Colonic mucosa (tissue), 4 donors: ENCODE measurements around the gene UBL7. TPM values are rescaled to one million over a fixed set of nuclear protein-coding genes. Genes with fewer than 3 reads are reported as not detected.

Source experiments
- DNase-seq: peaks from one replicate; pipeline ENCODE4 v3.0.0-alpha.2; 2020
- H3K27ac ChIP-seq: fragments of 200-600 bp; one replicate; pipeline ENCODE4 v1.8.0; 2021
- H3K27me3 ChIP-seq: fragments of 200-600 bp; one replicate; pipeline ENCODE4 v1.8.0; 2021
- H3K36me3 ChIP-seq: fragments of 200-600 bp; one replicate; pipeline ENCODE4 v1.8.0; 2021
- H3K4me1 ChIP-seq: fragments of 200-600 bp; one replicate; pipeline ENCODE4 v1.8.0; 2021; ENCODE audit warnings: mild to moderate bottlenecking
- H3K4me3 ChIP-seq: fragments of 200-600 bp; one replicate; pipeline ENCODE4 v1.8.0; 2021
- H3K9ac ChIP-seq, 2 donors: one replicate each; pipeline ENCODE4 v1.7.0; 2013; ENCODE audit warnings: control low read depth in 2 of 2, low read depth in 2 of 2, low read length in 2 of 2
- H3K9me3 ChIP-seq: fragments of 200-600 bp; one replicate; pipeline ENCODE4 v1.8.0; 2021
- intact Hi-C: fragments of 100-400 bp; cut with DNase I; formaldehyde crosslinking; loops from one replicate; pipeline ENCODE4 v1.14.1; 2022
- microRNA-seq: library from miRNA; unstranded; fragments of <30 nt; microRNA quantifications from one replicate; pipeline ENCODE4, GENCODE V29; 2019
- total RNA-seq, 2 donors: library from RNA; stranded (reverse); fragmentation: NEBNext Ultra II Directional in 1 of 2; extraction: Animal tissue kit (Norgen Biotek cat#: 25700) in 1 of 2; gene quantifications; one replicate each; pipeline ENCODE4 v1.2.1, GENCODE V29; 2021
- TF ChIP-seq, protein P1 (sequence below): fragments of 200-600 bp; IDR thresholded peaks from one replicate; pipeline ENCODE4 v1.8.0; 2022; ENCODE audit warnings: antibody characterized with exemption, mild to moderate bottlenecking
- donor health status: healthy.
- donor health status: DM: no; HTN: no; CAD: no.
- donor health status: DM: no; HTN: no; CAD: no.

Gene UBL7
- total RNA-seq, 2 donors from 2014 or later: 32.2 to 43.8 TPM

DNA sequence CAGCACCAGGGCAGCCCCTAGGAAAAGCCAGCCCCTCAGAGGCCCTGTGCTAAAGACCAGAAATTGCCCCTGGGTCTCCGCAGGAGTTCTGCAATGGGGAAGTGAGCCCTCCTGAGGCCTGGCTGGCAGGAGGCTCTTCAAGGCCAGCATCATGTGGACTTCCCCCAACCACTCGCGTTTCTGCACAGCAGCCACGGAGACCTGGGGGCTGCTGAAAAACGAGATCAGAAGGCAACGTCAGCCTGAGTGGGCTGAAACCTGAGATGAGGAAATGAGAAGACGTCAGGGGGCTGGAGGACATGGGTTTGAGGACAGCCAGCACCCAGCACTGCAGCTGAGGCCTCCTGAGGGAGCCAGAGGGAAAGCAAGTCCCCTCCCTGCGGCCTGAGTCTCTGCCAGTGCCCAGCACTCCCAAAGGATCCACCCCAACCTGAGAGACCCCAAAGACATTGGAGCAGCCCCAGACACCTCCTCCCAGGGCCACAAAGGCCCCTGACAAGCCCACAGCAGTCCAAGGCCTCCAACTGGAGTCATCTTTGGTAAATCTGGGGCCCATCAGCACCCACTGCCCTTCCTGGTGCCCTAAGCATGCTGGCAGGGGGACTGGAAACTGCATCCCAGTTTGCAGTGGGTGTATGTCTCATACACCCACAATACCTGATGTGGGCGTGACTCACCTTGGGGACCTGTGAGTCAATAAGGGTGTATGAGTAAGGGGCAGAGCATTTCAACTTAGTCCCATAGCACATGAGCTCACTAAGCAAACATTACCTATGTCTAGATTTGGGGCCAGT lies 64.3 kb downstream of the UBL7 start:
- TF ChIP-seq, protein P1, sequence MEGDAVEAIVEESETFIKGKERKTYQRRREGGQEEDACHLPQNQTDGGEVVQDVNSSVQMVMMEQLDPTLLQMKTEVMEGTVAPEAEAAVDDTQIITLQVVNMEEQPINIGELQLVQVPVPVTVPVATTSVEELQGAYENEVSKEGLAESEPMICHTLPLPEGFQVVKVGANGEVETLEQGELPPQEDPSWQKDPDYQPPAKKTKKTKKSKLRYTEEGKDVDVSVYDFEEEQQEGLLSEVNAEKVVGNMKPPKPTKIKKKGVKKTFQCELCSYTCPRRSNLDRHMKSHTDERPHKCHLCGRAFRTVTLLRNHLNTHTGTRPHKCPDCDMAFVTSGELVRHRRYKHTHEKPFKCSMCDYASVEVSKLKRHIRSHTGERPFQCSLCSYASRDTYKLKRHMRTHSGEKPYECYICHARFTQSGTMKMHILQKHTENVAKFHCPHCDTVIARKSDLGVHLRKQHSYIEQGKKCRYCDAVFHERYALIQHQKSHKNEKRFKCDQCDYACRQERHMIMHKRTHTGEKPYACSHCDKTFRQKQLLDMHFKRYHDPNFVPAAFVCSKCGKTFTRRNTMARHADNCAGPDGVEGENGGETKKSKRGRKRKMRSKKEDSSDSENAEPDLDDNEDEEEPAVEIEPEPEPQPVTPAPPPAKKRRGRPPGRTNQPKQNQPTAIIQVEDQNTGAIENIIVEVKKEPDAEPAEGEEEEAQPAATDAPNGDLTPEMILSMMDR: no peak
- Histone ChIP-seq H3K4me1 (no peaks in the 10 kb centered on the region), H3K9me3 (no peaks in the 10 kb centered on the region), H3K9ac (no peak overlapping the region), H3K4me3 (no peak overlapping the region), H3K27me3 (no peaks in the 10 kb centered on the region), H3K27ac (no peak overlapping the region), H3K36me3 (no peaks in the 10 kb centered on the region)
- intact Hi-C loops: no loop called here
- DNase-seq: no peak

- DNase-seq: no peak
- Histone ChIP-seq H3K27me3 (no peaks in the 10 kb centered on the region), H3K9me3 (no peaks in the 10 kb centered on the region), H3K27ac (no peak overlapping the region), H3K9ac (no peak overlapping the region), H3K4me1 (no peaks in the 10 kb centered on the region), H3K36me3 (no peaks in the 10 kb centered on the region), H3K4me3 (no peak overlapping the region)
- intact Hi-C loops: no loop called here
- TF ChIP-seq, protein P1: no peak
These were observed 64.9 kb downstream of the UBL7 start for GRCh38 chr15:74396146-74396438.

Small RNA genes lying within 50 kb of the gene (microRNA-seq; reads per million reads assigned to microRNA genes)
- gene MIR6881: not detected

Other genes starting within 250 kb of the UBL7 start
- under 1 TPM; 0.10 to 0.21 TPM for gene CCDC33, start 224.8 kb downstream of the UBL7 start, total RNA-seq
- gene CYP11A1, start 93.5 kb downstream of the UBL7 start, total RNA-seq: 1 to 10 TPM in 1 of 2 donors, not detected in 1; 1.3 TPM
- gene SEMA7A, start 27.2 kb downstream of the UBL7 start, total RNA-seq: 1 to 10 TPM; 1.8 to 2.0 TPM
- gene ARID3B, start 80.1 kb upstream of the UBL7 start, total RNA-seq: 1 to 10 TPM; 8.8 to 9.5 TPM
- gene CLK3, start 154.7 kb upstream of the UBL7 start, total RNA-seq: 10 to 100 TPM; 83.5 to 88.9 TPM
- 10 to 100 TPM; 21.3 to 32.7 TPM for gene EDC3, start 234.9 kb upstream of the UBL7 start, total RNA-seq